H9 (cell line): ENCODE data around the gene SEC23IP. TPM values are rescaled to one million over a fixed set of nuclear protein-coding genes. Genes with fewer than 3 reads are reported as not detected.

Experiments used
- DNase-seq: peaks from one replicate; pipeline ENCODE4 v3.0.0-alpha.2; 2017
- H2AFZ ChIP-seq: one replicate; pipeline ENCODE4 v1.6.1; 2013; ENCODE audit warnings: mild to moderate bottlenecking, low read length, control low read depth, moderate library complexity
- H2AK5ac ChIP-seq: 2 replicates; pipeline ENCODE4 v1.6.1; 2013; ENCODE audit warnings: low read length, control low read depth, mixed read lengths; ENCODE audit not compliant: insufficient read length
- H2BK120ac ChIP-seq: one replicate; pipeline ENCODE4 v1.6.1; 2013; ENCODE audit warnings: low read depth, mild to moderate bottlenecking, low read length, control low read depth, inconsistent platforms; ENCODE audit not compliant: poor library complexity, severe bottlenecking
- H2BK12ac ChIP-seq: 2 replicates; pipeline ENCODE4 v1.6.1; 2013; ENCODE audit warnings: low read length, control low read depth, mixed read lengths, low read depth; ENCODE audit not compliant: insufficient read length
- H2BK15ac ChIP-seq: 2 replicates; pipeline ENCODE4 v1.6.1; 2013; ENCODE audit warnings: low read depth, low read length, control low read depth
- H2BK20ac ChIP-seq: one replicate; pipeline ENCODE4 v1.6.1; 2013; ENCODE audit warnings: low read depth, mild to moderate bottlenecking, low read length, control low read depth, inconsistent platforms; ENCODE audit not compliant: poor library complexity, severe bottlenecking
- H2BK5ac ChIP-seq: 2 replicates; pipeline ENCODE4 v1.6.1; 2013; ENCODE audit warnings: low read length, control low read depth, mixed read lengths; ENCODE audit not compliant: insufficient read length
- H3K14ac ChIP-seq: 2 replicates; pipeline ENCODE4 v1.6.1; 2013; ENCODE audit warnings: low read length, control low read depth; ENCODE audit not compliant: insufficient read depth
- H3K18ac ChIP-seq: 2 replicates; pipeline ENCODE4 v1.6.1; 2013; ENCODE audit warnings: low read depth, mild to moderate bottlenecking, mixed read lengths, low read length, control low read depth; ENCODE audit not compliant: insufficient read length
- H3K23ac ChIP-seq: 2 replicates; pipeline ENCODE4 v1.6.1; 2013; ENCODE audit warnings: low read length, control low read depth, mixed read lengths, low read depth; ENCODE audit not compliant: insufficient read length
- H3K23me2 ChIP-seq: 2 replicates; pipeline ENCODE4 v1.6.1; 2013; ENCODE audit warnings: low read depth, mild to moderate bottlenecking, mixed read lengths, low read length, control low read depth; ENCODE audit not compliant: insufficient read length, poor library complexity, severe bottlenecking
- H3K27ac ChIP-seq: 2 replicates; pipeline ENCODE4 v1.5.1; 2013; ENCODE audit warnings: low read length, control low read depth, mixed read lengths, low read depth; ENCODE audit not compliant: insufficient read length
- H3K27me3 ChIP-seq: 2 replicates; pipeline ENCODE4 v1.6.1; 2013; ENCODE audit warnings: low read length, control low read depth, inconsistent platforms; ENCODE audit not compliant: insufficient read depth
- H3K4ac ChIP-seq: 2 replicates; pipeline ENCODE4 v1.6.1; 2013; ENCODE audit warnings: low read depth, mild to moderate bottlenecking, control low read depth, inconsistent platforms, low read length, moderate library complexity
- H3K4me1 ChIP-seq: 2 replicates; pipeline ENCODE4 v1.6.1; 2013; ENCODE audit warnings: low read length, control low read depth, inconsistent platforms; ENCODE audit not compliant: insufficient read depth
- H3K4me2 ChIP-seq: 2 replicates; pipeline ENCODE4 v1.6.1; 2013; ENCODE audit warnings: low read length, control low read depth, mixed read lengths; ENCODE audit not compliant: insufficient read length, insufficient read depth
- H3K56ac ChIP-seq: 2 replicates; pipeline ENCODE4 v1.6.1; 2013; ENCODE audit warnings: low read depth, mild to moderate bottlenecking, mixed read lengths, low read length, control low read depth; ENCODE audit not compliant: insufficient read length
- H3K79me1 ChIP-seq: 2 replicates; pipeline ENCODE4 v1.6.1; 2013; ENCODE audit warnings: low read depth, mild to moderate bottlenecking, moderate library complexity, low read length, control low read depth, inconsistent platforms; ENCODE audit not compliant: insufficient read depth, poor library complexity, severe bottlenecking
- H3K79me2 ChIP-seq: 2 replicates; pipeline ENCODE4 v1.6.1; 2013; ENCODE audit warnings: low read length, control low read depth, inconsistent platforms; ENCODE audit not compliant: insufficient read depth
- H3K9ac ChIP-seq: 2 replicates; pipeline ENCODE4 v1.6.1; 2013; ENCODE audit warnings: low read length, control low read depth, mixed read lengths; ENCODE audit not compliant: insufficient read length; ENCODE audit errors: extremely low read depth
- H3K9me3 ChIP-seq: one replicate; pipeline ENCODE4 v1.6.1; 2013; ENCODE audit warnings: low read depth, low read length, inconsistent platforms; ENCODE audit not compliant: control insufficient read depth
- H3T11ph ChIP-seq: one replicate; pipeline ENCODE4 v1.6.1; 2013; ENCODE audit warnings: mild to moderate bottlenecking, low read length, control low read depth, inconsistent platforms
- H4K20me1 ChIP-seq: one replicate; pipeline ENCODE4 v1.6.1; 2013; ENCODE audit not compliant: control insufficient read depth, insufficient read length, insufficient read depth
- H4K5ac ChIP-seq: 2 replicates; pipeline ENCODE4 v1.6.1; 2013; ENCODE audit warnings: low read depth, mild to moderate bottlenecking, mixed read lengths, low read length, control low read depth; ENCODE audit not compliant: insufficient read length
- H4K8ac ChIP-seq: replicated peaks from 2 replicates; pipeline ENCODE4 v1.6.1; 2013; ENCODE audit warnings: low read length, control low read depth, mixed read lengths, low read depth; ENCODE audit not compliant: insufficient read length
- H4K91ac ChIP-seq: 2 replicates; pipeline ENCODE4 v1.6.1; 2013; ENCODE audit warnings: low read depth, mild to moderate bottlenecking, moderate library complexity, mixed read lengths, low read length, control low read depth; ENCODE audit not compliant: insufficient read length
- H3K27ac Mint-ChIP-seq, 3 experiments: 2 replicates in 2 of 3; 3 replicates in 1 of 3; pipeline ENCODE4 v1.8.0; 2020 to 2021; ENCODE audit warnings: mixed read lengths in 3 of 3, mild to moderate bottlenecking in 1 of 3, moderate library complexity in 1 of 3
- H3K27me3 Mint-ChIP-seq: 2 replicates; pipeline ENCODE4 v1.8.0; 2021; ENCODE audit warnings: low read depth, mild to moderate bottlenecking, moderate library complexity, mixed read lengths
- H3K36me3 Mint-ChIP-seq, 3 experiments: 2 replicates in 2 of 3; 3 replicates in 1 of 3; pipeline ENCODE4 v1.8.0; 2020 to 2021; ENCODE audit warnings: low read depth in 3 of 3, mixed read lengths in 3 of 3; ENCODE audit not compliant: insufficient read depth in 1 of 3
- H3K4me1 Mint-ChIP-seq, 2 experiments: 2 replicates each; pipeline ENCODE4 v1.8.0; 2020; ENCODE audit warnings: mixed read lengths in 2 of 2
- H3K4me3 Mint-ChIP-seq, 2 experiments: 2 replicates in 1 of 2; 3 replicates in 1 of 2; pipeline ENCODE4 v1.8.0; 2020 to 2021; ENCODE audit warnings: mild to moderate bottlenecking in 2 of 2, mixed read lengths in 2 of 2, moderate library complexity in 1 of 2
- H3K9me3 Mint-ChIP-seq, 2 experiments: 2 replicates in 1 of 2; 3 replicates in 1 of 2; pipeline ENCODE4 v1.8.0; 2020; ENCODE audit warnings: mild to moderate bottlenecking in 2 of 2, mixed read lengths in 2 of 2, moderate library complexity in 1 of 2
- total RNA-seq: library from RNA; stranded (reverse); gene quantifications from 2 replicates; pipeline ENCODE4 v1.2.1, GENCODE V29; 2021
- TF ChIP-seq, protein P1 (sequence below): fragments of 200-600 bp; sonication (generic); conservative IDR thresholded peaks from 3 replicates; pipeline ENCODE4 v1.8.0; 2021; ENCODE audit warnings: antibody characterized with exemption, mild to moderate bottlenecking

The SEC23IP gene
- total RNA-seq, 1 experiment from 2014 or later = 93.0 TPM

GRCh38 chr10:119908166-119908565, 15.6 kb downstream of the SEC23IP start:
- Histone ChIP-seq H2BK15ac (no peak overlapping the region), H2BK20ac (no peak overlapping the region), H3T11ph (no peak overlapping the region), H2AK5ac (no peak overlapping the region), H4K5ac (no peak overlapping the region), H3K56ac (no peak overlapping the region), H3K27ac (no peak overlapping the region), H3K9ac (no peak overlapping the region), H3K4ac (no peak overlapping the region), H4K8ac (no peak overlapping the region), H3K9me3 (no peaks in the 10 kb centered on the region), H3K14ac (no peak overlapping the region), H2BK120ac (no peak overlapping the region), H3K79me2 (no peaks in the 10 kb centered on the region), H3K18ac (no peak overlapping the region), H3K23ac (no peak overlapping the region), H3K4me2 (no peak overlapping the region), H4K20me1 (no peaks in the 10 kb centered on the region), H3K27me3 (no peaks in the 10 kb centered on the region), H4K91ac (no peak overlapping the region), H2BK12ac (no peak overlapping the region), H2BK5ac (no peak overlapping the region), H3K23me2 (no peaks in the 10 kb centered on the region), H2AFZ (no peak overlapping the region), H3K4me1 (no peaks in the 10 kb centered on the region), H3K79me1 (peaks cover 2% of the 10 kb centered on the region)
- TF ChIP-seq, protein P1, sequence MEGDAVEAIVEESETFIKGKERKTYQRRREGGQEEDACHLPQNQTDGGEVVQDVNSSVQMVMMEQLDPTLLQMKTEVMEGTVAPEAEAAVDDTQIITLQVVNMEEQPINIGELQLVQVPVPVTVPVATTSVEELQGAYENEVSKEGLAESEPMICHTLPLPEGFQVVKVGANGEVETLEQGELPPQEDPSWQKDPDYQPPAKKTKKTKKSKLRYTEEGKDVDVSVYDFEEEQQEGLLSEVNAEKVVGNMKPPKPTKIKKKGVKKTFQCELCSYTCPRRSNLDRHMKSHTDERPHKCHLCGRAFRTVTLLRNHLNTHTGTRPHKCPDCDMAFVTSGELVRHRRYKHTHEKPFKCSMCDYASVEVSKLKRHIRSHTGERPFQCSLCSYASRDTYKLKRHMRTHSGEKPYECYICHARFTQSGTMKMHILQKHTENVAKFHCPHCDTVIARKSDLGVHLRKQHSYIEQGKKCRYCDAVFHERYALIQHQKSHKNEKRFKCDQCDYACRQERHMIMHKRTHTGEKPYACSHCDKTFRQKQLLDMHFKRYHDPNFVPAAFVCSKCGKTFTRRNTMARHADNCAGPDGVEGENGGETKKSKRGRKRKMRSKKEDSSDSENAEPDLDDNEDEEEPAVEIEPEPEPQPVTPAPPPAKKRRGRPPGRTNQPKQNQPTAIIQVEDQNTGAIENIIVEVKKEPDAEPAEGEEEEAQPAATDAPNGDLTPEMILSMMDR = no peak
- Mint-ChIP-seq H3K27ac (no peak overlapping the region), H3K4me3 (no peak overlapping the region), H3K27me3 (no peaks in the 10 kb centered on the region), H3K4me1 (no peaks in the 10 kb centered on the region), H3K9me3 (no peaks in the 10 kb centered on the region), H3K36me3 (peaks cover 28 to 82% (median 68%) of the 10 kb centered on the region in 3 experiments; a peak in 6 of 7 replicates)
- DNase-seq = no peak
